PC-3 (cell line): Measurements from ENCODE around the gene SPINT3.

ENCODE experiments used
- CTCF ChIP-seq: fragments of 300-600 bp; sonication (generic); conservative IDR thresholded peaks from 2 replicates; pipeline ENCODE4 v1.5.1; 2017; ENCODE audit warnings: antibody characterized with exemption, low read depth, mild to moderate bottlenecking, low read length
- EZH2phosphoT487 ChIP-seq: fragments of 300-600 bp; sonication (generic); IDR thresholded peaks from 2 replicates; pipeline ENCODE4 v1.6.1; 2018; ENCODE audit warnings: mild to moderate bottlenecking, antibody characterized with exemption, low read length, borderline replicate concordance

GRCh38 chr20:45489083-45489531 is 26.3 kb downstream of the SPINT3 start:
- TF ChIP-seq EZH2phosphoT487 = no peak
- TF ChIP-seq CTCF = no peak
